C4-2B (cell line): ENCODE measurements around the gene PLA2G4D.

Source experiments
- H3K27ac ChIP-seq: fragments of 450-650 bp; 2 replicates; pipeline ENCODE4 v1.5.1; 2017
- CTCF ChIP-seq: fragments of 450-650 bp; conservative IDR thresholded peaks from 2 replicates; pipeline ENCODE4 v1.5.1; 2017; ENCODE audit warnings: mild to moderate bottlenecking
- ZFX ChIP-seq: fragments of 450-650 bp; IDR thresholded peaks from 2 replicates; pipeline ENCODE4 v1.6.1; 2017

Gene PLA2G4D

GRCh38 chr15:42036112-42036905, 58.1 kb downstream of the PLA2G4D start:
- no peak for TF ChIP-seq CTCF
- no peak for TF ChIP-seq ZFX
- H3K27ac ChIP-seq: no peak overlapping the region

GRCh38 chr15:42035435-42035761, 59.0 kb downstream of the PLA2G4D start:
- H3K27ac ChIP-seq: no peak overlapping the region
- TF ChIP-seq ZFX: no peak
- TF ChIP-seq CTCF: no peak

- TF ChIP-seq ZFX (no peak), CTCF (no peak)
- H3K27ac ChIP-seq: no peak overlapping the region
These were observed 59.5 kb downstream of the PLA2G4D start for GRCh38 chr15:42034628-42035434.

GRCh38 chr15:42033214-42033873, 61.0 kb downstream of the PLA2G4D start:
- no peak for TF ChIP-seq ZFX
- TF ChIP-seq CTCF: no peak
- H3K27ac ChIP-seq: no peak overlapping the region

GRCh38 chr15:42032376-42033213, 61.8 kb downstream of the PLA2G4D start:
- no peak overlapping the region for H3K27ac ChIP-seq
- TF ChIP-seq ZFX: no peak
- TF ChIP-seq CTCF: no peak

- H3K27ac ChIP-seq: no peak overlapping the region
- TF ChIP-seq ZFX (no peak), CTCF (no peak)
These were observed 63.0 kb downstream of the PLA2G4D start for GRCh38 chr15:42031198-42031915.
